ENCODE measurements around the gene IL9.

IL9 gene

GRCh38 chr5:135891268-135891667 lies 4.4 kb downstream of the IL9 start:
- DNase-seq, result no peak

DNA sequence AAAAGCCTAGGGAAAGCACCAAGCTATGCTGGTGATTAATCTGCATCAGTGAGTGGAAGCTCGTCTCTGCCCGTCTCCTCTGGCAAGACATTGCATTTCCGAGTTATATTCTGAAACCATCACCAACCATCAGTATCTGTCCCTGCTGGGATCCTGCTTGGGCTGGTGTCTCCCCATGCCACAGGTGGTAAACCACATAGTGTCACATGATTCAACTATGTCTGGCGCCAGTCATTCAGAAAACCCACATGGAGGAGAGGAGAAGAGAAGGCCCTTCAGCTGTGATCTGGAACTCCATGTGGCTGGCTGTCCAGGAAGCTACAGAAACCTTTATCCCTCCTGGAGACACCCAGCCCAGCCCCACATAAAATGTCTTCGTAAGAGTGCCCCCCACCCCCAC lies 4.8 kb downstream of the IL9 start:
- DNase-seq, result no peak

GRCh38 chr5:135890296-135890695 lies 5.3 kb downstream of the IL9 start:
- DNase-seq, result no peak

GRCh38 chr5:135887881-135888614 lies 7.6 kb downstream of the IL9 start:
- DNase-seq, result no peak

DNA sequence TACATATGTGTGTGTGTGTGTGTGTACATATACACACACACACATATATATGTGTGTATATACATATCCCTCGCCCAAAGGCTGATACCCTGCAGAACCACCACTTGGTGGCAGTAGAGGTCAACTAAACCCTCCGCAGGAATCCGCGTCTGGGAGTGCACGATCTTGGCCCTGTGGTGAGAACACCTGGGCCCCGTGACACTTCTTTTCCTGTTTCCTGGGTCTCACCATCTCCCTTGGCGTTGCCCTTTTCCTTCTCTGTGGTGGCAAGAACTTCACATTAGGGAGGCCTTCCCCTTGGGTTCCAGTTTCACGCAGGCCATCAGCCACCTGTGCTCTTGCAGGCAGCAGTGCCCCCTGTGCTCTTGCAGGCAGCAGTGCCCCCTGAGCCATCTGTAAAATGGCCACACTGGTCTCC lies 8.2 kb downstream of the IL9 start:
- peak; percentile 70 to 73 for DNase-seq

DNA sequence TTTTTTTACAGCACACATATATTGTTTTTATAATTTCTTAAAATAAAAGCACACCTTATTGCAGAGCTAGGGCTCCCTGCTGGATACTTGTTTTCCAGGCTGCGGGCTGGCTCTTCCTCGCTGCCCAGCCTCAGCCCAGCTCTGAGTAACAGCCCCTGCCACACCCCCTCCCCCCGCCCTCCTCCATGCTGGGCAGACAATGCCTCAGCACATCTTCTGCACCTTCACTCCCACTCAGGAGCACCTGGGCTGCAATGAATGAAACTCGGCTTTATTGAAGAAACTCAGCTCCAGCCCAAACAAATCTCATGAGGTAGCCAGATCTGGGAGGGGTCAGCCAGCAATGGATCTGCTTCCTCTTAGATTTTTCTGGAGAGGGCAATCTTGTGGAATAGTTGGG lies 9.5 kb downstream of the IL9 start:
- DNase-seq, result no peak

DNA sequence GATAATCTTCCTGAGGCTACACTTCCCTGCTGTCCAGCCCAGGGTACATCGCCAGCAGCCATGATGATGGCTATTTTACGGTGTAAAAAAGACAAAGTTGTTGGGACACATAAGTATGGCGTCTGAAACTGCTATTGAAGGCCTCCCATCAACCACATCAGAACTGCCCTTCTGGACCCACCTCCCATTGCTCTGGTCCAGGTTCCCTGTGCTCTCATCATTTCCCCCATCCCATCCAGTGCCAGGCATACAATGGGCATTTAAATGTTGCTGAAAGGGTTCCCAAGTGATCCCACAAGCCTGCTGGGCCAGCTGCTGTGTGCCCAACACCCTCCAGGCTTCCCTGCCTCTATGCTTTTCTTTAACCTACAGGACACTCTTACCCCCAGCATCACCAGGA lies 10.6 kb downstream of the IL9 start:
- no peak for DNase-seq

- DNase-seq, result no peak
Observed at GRCh38 chr5:135883441-135883840, 12.2 kb downstream of the IL9 start.

GRCh38 chr5:135883026-135883425 lies 12.6 kb downstream of the IL9 start:
- no peak for DNase-seq

DNA sequence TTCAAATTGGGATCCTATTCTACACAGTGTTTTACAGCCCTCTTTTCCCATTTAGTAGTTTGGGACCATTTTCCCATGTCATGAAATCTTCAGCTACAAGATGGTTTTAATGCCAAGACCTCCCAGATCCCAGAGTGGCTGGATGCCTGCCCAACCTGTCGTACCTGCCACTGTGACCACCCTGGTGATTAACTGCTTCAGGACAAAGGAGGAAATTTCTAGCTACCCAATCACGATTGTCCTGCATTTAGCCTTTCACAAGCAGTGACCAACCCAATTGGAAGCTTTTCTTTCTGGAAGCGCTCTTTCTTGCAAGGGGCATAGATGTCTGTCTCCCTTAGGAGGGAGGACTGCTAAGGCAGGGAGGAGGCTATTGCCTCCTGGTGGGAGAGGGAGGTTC lies 13.8 kb downstream of the IL9 start:
- no peak for DNase-seq

DNA sequence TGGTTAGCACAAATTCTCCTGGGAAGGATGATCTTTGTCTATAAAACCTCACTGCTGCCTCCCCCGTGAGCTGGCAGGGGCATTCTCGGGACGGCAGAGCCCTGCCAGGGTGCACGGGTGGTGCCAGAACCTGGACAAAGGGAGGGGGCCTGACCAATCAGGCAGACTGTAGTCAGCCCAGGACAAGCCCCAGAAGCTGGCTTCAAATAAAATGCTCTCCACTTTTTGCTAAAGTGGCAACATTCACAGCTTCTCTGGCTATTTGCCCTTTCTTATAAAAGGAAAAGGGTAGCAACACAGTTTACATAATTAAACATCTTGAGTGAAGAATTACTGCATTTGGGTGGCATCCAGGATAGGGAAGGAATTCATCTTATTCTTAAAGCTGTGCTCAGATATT lies 14.4 kb downstream of the IL9 start:
- DNase-seq, result no peak

GRCh38 chr5:135880801-135881200 lies 14.8 kb downstream of the IL9 start:
- no peak for DNase-seq

- DNase-seq, result no peak
Observed at GRCh38 chr5:135880278-135880677, 15.4 kb downstream of the IL9 start.

DNA sequence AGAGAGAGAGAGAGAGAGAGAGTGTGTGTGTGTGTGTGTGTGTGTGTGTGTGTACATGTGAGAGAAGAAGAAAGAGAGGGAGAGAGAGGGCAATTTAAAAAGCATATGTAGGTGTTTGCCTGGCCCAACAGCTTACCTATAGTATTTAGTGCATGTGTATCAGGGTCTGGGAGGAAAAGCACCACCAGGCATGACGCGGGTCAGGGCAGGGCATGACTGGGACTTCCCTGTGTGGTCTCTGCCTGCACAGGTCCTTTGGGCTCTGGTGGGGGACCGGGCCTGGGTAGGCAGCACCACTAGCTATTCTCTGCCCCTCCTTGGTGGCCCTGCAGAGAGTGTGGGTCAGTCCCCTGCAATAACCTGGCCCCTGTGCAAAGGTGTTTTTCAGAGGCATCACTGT lies 16.1 kb downstream of the IL9 start:
- DNase-seq, result no peak

- DNase-seq, result no peak
Observed at GRCh38 chr5:135878156-135878620, 17.5 kb downstream of the IL9 start.

DNA sequence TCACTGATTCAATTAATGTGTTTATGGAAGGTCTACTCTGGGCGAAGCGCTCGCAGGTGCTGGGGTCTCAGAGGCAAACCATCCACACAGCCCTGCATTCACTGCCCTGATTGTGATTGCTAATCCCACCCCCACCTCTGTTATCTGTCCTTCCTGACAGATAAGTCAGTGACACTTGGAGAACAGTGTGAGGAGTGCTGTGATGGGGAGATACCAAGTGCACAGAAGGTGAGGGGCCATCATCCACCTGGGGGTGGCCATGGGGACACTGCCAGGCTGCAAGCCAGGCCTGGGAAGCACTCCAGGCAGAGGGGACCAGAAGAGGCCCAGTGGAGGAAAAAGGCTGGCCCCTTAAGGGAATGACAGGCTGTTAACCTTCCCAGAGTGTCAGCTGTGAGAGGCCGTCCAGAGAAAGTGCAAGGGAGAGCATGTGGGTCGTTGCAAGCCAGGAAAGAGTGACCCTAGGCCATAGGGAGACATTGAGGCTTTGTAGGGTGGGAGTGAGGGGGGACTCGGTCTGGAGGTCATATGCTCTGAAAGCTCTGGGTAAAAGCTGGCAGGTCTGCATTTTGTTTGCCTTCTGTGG lies 18.0 kb downstream of the IL9 start:
- DNase-seq, result no peak

GRCh38 chr5:135876146-135876545 lies 19.5 kb downstream of the IL9 start:
- DNase-seq, result no peak

- DNase-seq, result no peak
Observed at GRCh38 chr5:135875567-135875966, 20.1 kb downstream of the IL9 start.

GRCh38 chr5:135874461-135874860 lies 21.2 kb downstream of the IL9 start:
- DNase-seq, result no peak

DNA sequence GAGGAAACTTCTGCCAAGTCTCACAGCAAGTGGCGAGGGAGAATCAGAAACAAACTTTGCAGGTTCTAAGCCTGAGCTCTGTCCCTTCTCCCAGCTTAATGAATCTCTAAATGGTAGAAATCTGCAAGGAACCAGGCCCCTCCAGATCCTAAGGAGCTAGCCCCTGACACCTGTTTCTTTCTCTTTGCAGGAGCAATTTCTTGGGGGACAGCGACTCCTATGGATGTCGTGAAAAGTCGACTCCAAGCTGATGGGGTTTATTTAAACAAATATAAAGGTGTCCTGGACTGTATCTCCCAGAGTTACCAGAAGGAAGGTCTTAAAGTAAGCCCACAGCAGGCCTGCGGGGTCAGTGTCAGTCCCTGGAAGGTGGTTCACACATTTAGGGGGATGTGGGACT lies 21.8 kb downstream of the IL9 start:
- no peak for DNase-seq

- DNase-seq, result no peak
Observed at GRCh38 chr5:135871268-135871915, 24.2 kb downstream of the IL9 start.

DNA sequence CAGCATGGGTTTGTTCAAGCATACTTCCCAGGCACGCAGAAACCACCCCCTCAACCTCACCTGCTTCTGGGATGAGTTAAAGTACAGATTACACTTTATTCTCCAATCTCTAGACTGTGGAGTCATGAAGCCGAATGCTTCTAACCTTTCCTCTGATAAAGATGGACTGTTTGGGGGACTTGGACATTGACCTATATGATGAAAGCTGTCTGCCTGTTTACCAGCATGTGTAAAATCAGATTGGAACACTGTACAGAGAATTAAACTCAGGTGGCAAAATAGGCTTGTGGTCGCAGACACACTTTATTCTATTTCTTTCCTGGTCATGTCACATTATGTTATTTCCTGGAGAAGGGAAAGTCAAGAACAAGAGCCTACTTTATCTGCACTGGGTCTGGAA lies 25.7 kb downstream of the IL9 start:
- no peak for DNase-seq

DNA sequence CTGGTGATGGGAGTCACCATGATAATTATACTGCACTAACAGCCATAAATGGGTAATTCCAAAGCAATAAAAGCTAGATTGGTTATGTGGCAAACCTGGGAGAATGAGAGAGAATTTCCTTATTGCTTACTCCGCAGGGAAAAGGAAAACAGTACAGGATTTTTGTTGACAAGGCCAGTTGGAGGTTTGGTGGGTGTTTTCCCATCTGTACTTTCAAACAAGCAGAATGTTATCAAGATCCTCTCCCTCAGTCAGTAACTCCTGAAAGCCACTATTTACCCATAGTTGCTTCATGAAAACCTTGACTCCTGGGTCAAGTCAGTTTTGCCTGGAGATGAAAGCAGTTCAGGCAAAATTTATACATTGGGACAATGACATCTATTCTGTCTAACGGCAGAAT lies 26.4 kb downstream of the IL9 start:
- DNase-seq, result no peak

DNA sequence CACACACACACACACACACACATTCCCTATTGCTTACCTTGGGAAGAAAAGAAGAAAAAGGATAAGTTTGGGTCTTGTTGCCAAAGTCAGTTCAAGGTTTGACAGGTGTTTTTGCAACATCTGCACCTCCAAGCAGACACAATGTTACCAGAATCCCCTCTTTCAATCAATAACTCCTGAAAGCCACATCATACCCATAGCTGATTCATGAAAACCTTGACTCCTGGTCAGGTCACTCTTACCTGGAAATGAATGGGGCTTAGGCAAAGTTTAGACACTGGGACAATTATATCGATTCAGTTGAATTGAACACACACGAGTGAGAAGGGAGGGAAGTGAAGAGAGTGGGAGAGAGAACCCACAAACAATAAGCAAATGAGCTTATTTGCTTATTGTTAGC lies 27.0 kb downstream of the IL9 start:
- no peak for DNase-seq
